IPS-NIHi11 (cell line): ENCODE data around the gene ABCA2.

ENCODE experiments used
- DNase-seq: peaks from one replicate; pipeline ENCODE4 v3.0.0; 2012; ENCODE audit warnings: mixed read lengths, low spot score

ABCA2 gene

DNA sequence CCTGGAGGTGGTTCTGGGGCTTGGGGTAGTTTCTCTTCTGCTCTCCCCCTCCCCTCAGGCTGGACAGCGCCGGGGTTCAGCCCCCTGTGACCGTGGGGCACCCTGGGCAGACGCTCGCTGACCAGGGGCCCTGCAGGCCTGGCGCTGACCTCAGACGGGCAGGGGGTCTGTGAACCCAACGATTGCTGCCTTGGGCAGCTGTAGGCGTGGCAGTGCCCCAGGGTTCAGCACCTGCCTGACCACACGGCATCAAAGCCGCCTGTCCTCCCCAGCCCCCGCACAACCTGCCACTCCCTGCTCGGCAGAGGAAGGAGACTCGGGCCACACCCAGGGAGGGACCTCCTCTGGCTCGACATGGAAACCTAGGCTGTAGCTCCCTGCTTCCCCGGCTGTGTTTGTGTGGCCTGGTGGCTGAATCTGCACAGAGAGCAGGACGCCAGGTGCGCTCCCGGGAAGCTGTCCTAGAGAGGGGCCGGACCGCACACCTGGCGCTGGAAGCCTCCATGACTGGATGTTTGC is 63.8 kb downstream of the ABCA2 start:
- no peak for DNase-seq

DNA sequence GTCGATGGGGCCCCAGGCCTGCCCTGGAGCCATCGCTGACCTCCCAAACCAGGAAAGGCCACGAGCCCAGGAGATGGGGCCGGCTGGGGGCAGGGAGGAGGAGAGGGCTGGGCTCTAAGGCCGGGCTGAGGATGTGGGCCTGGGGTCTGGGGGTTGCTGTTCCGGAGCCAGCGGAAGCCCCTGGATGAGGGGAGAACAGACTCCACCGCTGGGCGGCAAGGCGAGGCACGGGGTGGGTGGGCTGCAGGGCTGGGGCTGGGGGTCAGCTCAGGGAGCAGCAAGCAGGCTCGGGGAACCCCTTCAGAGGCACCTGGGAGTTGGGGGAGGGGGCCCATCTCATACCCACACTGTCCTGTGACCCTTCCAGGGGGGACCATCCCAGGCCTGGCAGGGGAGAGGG is 64.3 kb downstream of the ABCA2 start:
- DNase-seq, result no peak

DNA sequence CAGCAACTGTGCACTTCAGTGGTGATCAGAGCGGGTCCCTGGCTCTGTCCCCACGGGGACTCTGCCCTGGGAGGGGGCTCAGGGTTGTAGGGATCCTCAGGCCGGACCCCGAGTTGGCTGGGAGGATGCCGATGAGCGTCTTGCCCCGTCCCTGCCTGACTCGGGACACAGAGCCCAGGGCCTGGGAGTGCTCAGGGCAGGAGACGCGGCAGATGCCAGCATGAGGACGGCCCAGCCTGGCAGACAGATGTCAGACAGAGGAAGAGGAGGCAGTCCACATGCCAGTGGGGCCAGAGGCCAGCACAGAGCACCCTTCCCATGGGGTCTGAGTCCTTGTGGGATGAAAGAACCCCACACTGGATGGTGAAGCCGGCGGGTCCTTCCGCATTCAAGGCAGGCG is 64.7 kb downstream of the ABCA2 start:
- no peak for DNase-seq

DNA sequence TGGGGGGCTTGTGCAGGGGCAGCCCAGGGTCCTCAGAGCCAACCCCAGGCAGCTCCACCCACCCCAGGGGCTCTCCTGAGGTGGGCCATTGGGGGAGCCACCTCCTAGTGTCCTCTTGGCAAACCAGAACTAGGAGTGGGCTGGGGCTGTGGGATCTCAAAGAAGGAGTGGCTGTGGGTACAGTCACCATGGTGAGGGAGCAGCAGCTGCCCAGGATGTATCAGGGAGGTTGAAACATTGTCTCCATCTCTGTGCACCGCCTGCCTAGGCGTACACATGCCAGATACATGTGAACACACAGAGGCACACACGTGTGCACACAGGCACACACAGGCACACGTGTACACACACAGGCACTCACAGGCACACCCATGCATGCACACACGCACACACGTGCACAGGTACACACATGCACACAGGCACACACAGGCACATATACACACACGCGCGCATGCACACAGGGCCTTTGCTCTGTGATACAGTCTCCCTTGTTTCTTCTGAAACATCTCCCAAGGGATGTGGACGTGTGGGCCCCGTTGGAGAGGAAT is 65.3 kb downstream of the ABCA2 start:
- no peak for DNase-seq

DNA sequence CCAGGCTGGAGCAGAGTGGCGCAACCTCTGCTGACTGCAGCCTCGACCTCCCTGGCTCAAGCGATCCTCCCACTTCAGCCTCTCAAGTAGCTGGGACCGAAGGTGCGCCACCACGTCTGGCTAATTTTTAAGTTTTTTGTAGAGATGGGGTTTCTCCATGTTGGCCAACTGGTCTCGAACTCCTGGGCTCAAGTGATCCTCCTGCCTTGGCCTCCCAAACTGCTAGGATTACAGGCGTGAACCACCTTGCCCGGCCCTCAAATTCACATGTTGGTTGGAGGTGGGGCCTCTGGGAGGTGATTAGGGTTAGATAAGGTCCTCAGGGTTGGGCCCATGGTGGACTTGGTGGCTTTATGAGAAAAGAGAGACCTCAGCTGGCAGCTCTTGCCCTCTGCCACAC is 65.9 kb downstream of the ABCA2 start:
- no peak for DNase-seq

DNA sequence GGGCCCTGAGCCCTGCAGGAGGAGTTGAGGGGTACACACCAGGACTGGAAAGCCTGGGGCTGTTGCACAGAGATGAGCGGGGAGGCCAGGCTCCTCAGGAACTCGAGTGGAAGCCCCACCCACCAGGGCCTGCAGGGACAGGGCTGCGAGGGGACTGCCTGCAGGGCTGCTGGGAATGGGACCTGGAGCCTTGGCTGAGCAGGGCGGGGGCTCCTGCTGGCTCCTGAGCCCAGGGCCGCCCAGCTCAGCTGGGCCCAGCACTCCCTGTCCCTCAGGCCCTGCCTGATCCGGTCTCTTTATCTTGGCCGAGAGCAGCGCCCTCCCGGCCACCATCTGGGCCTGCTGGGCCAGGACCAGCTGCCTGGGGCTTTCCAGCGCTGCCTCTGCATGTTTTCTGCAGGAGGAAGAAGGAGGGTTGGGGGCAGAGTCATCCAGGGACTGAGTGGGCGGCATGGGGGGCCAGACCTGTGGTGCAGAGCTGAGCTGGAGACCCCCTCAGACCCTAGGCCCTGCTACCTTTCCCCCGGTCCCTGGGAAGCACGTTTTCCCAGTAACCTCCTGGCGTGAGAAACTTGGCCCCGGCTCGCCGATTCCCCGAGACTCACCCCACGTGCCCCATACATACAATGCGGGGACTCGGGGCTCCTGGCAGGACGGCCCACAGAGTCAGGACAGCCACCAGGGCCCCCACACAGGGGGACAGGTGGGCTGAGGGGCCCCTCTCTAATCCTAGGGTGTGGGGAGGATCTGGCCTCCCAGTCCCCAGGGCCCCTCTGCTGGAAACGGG is 66.6 kb downstream of the ABCA2 start:
- DNase-seq, result no peak

DNA sequence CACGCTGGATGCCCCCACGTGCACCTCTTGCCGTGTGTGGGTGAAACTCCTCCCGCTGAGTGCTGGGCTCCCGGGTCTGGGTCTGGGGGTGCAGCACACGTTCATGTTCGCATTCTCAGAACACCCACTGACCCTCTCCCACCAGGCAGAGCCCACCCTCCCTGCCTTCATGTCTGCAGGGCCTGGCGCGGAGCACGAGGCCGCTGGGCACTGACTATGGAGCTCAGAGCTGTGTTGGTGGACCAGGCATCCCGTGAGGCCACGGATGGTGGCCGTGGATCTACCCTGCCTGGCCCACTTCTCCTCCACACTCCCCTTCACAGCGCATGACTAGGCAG is 67.1 kb downstream of the ABCA2 start:
- DNase-seq, result no peak

DNA sequence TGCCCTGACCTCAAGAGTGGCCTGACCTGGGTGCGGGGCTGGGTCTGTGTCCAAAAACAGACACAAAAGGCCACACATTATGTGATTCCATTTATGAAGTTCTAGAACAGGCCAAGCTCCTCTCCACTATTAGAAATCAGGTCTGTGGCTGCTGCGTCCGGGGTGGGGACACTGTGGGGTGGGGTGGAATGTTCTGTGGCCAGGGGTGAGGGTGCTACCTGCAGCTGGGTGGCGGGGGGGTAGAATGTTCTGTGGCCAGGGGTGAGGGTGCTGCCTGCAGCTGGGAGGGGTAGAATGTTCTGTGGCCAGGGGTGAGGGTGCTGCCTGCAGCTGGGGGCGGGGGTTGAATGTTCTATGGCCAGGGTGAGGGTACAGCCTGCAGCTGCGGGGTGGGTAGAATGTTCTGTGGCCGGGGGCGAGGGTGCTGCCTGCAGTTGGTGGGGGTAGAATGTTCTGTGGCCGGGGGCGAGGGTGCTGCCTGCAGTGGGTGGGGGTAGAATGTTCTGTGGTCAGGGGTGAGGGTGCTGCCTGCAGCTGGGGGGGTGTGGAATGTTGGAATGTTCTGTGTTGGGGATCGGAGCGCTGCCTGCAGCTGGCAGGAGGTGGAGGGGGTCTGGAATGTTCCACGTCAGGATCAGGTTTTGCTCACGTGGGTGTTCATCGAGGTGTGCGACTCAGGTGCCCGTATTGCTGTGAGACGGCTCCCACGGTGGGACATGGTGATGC is 67.7 kb downstream of the ABCA2 start:
- DNase-seq, result no peak

DNA sequence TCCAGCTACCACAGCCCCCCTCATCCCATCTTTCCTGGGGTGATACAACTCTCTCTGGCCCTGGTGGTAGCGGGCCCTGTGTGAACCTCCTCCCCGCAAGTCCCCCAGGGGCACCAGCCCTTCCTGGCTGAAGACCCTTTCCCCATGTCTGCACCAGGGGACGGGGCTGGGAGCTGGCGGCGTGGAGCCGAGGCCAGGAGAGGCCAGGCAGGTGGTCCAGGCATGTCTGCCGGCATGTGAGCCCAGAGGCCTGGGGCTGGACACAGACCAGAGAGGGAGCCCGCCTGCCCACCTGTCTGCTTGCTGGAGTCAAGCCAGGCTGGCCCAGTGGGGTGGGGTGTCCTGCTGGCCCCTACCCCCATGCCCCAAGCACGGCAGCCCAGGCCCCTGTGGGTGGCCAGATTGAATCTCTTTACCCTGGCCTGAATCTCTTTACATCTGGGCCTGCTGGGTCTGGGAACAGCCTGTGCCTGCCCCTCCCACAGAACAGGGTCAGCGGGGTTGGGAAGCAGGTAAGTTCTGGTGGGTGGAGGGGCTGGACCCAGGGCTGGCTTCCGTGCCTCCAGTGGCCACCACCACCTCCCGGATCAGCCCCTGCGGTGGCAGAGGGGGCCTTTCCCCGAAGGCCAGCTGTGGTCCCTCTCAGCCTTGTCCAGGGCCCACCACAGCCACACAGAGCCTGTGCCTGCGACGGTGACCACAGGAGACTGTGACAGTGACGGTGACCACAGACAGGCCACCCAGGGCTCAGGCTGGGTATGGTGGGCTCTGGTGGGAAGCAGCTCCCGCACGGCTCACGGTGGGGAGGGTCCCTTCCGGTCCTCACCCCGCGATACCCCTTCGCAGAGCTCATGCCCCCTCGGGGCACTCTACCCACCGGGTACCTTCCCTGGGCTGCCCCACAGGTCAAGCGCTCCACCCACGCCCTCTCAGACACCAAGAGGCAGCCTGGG is 68.9 kb downstream of the ABCA2 start:
- no peak for DNase-seq

DNA sequence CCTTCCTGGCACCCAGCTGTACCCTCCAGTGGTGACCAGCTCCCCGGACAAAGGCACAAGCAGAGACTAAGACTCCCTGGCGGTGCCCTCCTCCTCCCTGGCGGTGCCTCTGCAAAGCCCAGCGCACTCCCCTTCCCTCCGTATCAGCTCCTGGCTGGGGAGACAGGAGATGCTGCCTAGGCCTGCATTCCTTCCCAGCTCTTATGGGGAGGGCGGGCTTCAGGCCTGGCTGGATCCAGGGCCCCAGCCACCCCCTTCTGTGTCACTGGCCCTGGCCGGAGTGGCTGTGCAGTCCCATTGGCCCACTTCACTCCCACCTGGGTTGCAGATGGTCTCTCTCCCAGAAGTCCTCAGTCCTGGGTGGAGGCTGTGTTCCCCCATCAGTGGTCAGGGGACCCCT is 69.6 kb downstream of the ABCA2 start:
- no peak for DNase-seq

DNA sequence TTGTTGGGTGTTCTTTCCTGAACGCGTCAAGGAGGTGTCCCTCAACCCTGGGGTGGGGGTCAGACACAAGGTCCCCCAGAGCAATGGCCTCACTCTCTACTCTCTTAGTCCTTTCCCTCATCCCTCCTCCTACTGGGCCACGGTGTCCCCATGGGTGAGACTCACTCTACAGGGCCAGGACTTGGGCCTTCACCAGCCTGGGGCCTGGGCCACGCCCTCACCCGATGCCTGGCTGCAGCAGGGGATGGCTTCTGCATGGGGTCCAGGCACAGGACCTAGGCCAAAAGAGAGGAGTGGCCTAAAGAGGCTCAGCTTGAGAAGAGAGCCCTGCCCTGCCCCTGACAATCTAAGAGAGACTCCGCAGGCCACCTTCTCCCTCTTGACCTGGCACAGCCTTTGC is 70.1 kb downstream of the ABCA2 start:
- DNase-seq, result no peak

DNA sequence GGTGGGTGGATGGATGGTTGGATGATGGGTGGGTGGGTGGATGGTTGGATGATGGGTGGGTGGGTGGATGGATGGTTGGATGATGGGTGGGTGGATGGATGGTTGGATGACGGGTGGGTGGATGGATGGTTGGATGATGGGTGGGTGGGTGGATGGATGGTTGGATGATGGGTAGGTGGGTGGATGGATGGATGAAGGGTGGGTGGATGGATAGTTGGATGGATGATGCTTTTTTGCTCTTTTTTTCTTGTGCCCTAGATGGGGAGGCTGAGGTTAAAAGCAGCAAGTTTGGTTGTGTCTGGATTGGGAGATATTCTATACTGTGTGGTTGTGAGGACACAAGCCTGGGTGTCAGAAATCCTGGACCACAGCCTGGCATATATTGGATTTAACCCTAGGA is 70.6 kb downstream of the ABCA2 start:
- DNase-seq, result no peak
